ENCODE data around the gene PER3. TPM values are rescaled to one million over a fixed set of nuclear protein-coding genes. Genes with fewer than 3 reads are reported as not detected.

PER3 gene
- total RNA-seq, 3 donors from 2014 or later (not counting 1 experiment from before 2014, with no cell fraction given) = 9.1 to 20.8 (median 19.2) TPM

DNA sequence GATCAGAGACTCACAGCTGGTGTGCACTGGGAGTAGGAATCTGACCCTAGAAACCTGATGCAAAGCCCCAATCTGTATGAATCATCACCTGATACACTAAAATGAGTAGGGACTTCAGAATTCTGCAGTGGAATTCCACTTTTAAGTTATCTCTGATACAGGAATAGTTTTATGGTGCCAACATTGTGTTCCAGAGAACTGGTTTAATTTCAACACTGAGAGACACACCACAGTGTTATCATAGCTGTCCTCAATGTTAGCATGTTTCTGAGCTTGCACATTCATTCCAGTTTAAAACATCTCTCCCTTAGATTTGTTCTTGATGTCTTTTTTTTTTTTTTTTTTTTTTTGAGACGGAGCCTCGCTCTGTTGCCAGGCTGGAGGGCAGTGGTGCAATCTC, 61.7 kb downstream of the PER3 start:
- Mint-ChIP-seq H3K27ac (no peak overlapping the region), H3K4me3 (no peak overlapping the region), H3K9me3 (no peaks in the 10 kb centered on the region), H3K36me3 (no peaks in the 10 kb centered on the region), H3K4me1 (peaks cover 24 to 28% of the 10 kb centered on the region in 2 donors), H3K27me3 (ENCODE audit: low read depth in 2 of 2) (no peaks in the 10 kb centered on the region)
- Histone ChIP-seq H3K27ac (ENCODE audit: low read length) (no peak overlapping the region), H3K9me3 (ENCODE audit: control insufficient read depth, insufficient read depth, low read length) (no peaks in the 10 kb centered on the region), H3K36me3 (ENCODE audit: control insufficient read depth, insufficient read depth, low read length) (peaks cover 3% of the 10 kb centered on the region), H3K4me1 (ENCODE audit: control insufficient read depth, insufficient read depth, low read length) (peaks cover 13% of the 10 kb centered on the region), H3K4me3 (ENCODE audit: low read length) (no peak overlapping the region), H3K27me3 (ENCODE audit: control insufficient read depth, insufficient read depth, low read length) (no peaks in the 10 kb centered on the region)
- ATAC-seq (no peak), DNase-seq (no peak)
- 81% methylated on average over 2 of the region's 2 CpGs for WGBS (ENCODE audit: insufficient coverage)
- intact Hi-C loops (cut with micrococcal nuclease) = no loop called here
- no peak for TF ChIP-seq CTCF (IDR thresholded peaks at IDR 0.05)

DNA sequence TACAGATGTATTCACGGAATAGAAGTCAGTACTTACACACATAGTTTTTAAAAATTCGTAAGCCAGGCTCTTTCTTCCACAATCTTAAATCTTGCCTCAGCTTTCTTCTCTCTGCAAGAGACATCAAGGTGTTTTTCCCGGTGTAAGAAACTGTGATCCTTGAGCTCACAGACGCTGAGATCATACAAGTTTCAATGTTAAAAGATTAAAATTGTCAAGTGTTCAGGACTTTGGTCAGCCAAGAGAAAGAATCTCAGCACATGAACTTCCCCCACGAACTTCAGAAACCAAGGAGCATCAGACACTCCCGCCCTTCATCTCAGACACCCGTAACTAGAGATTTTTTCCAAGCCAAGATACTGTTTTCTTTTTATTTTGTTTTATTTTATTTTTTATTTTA, 62.6 kb downstream of the PER3 start:
- Histone ChIP-seq H3K27me3 (ENCODE audit: control insufficient read depth, insufficient read depth, low read length) (no peaks in the 10 kb centered on the region), H3K27ac (ENCODE audit: low read length) (no peak overlapping the region), H3K36me3 (ENCODE audit: control insufficient read depth, insufficient read depth, low read length) (peaks cover 3% of the 10 kb centered on the region), H3K4me1 (ENCODE audit: control insufficient read depth, insufficient read depth, low read length) (peaks cover 7% of the 10 kb centered on the region), H3K9me3 (ENCODE audit: control insufficient read depth, insufficient read depth, low read length) (no peaks in the 10 kb centered on the region), H3K4me3 (ENCODE audit: low read length) (no peak overlapping the region)
- WGBS (ENCODE audit: insufficient coverage) = 94% methylated on average over 4 of the region's 7 CpGs
- Mint-ChIP-seq H3K27me3 (ENCODE audit: low read depth in 2 of 2) (peaks cover 0 to 3% of the 10 kb centered on the region in 2 donors), H3K36me3 (no peaks in the 10 kb centered on the region), H3K27ac (no peak overlapping the region), H3K9me3 (no peaks in the 10 kb centered on the region), H3K4me1 (peaks cover 19 to 24% of the 10 kb centered on the region in 2 donors), H3K4me3 (no peak overlapping the region)
- TF ChIP-seq CTCF (IDR thresholded peaks at IDR 0.05) = no peak
- intact Hi-C loops (cut with micrococcal nuclease) = no loop called here
- ATAC-seq = no peak
- DNase-seq = no peak

GRCh38 chr1:7847599-7847998, 63.5 kb downstream of the PER3 start:
- Mint-ChIP-seq H3K36me3 (no peaks in the 10 kb centered on the region), H3K4me1 (peaks cover 11 to 14% of the 10 kb centered on the region in 2 donors), H3K27ac (no peak overlapping the region), H3K9me3 (no peaks in the 10 kb centered on the region), H3K4me3 (no peak overlapping the region), H3K27me3 (ENCODE audit: low read depth in 2 of 2) (peaks cover 0 to 3% of the 10 kb centered on the region in 2 donors)
- no peaks in the 10 kb centered on the region for H3K27me3 ChIP-seq (ENCODE audit: control insufficient read depth, insufficient read depth, low read length)
- ATAC-seq (no peak), DNase-seq (no peak)
- intact Hi-C loops (cut with micrococcal nuclease) = no loop called here
- no peak overlapping the region for H3K4me3 ChIP-seq (ENCODE audit: low read length)
- H3K9me3 ChIP-seq (ENCODE audit: control insufficient read depth, insufficient read depth, low read length) = no peaks in the 10 kb centered on the region
- H3K27ac ChIP-seq (ENCODE audit: low read length) = no peak overlapping the region
- 83% methylated on average over 4 of the region's 4 CpGs for WGBS (ENCODE audit: insufficient coverage)
- TF ChIP-seq CTCF (IDR thresholded peaks at IDR 0.05) = no peak
- H3K36me3 ChIP-seq (ENCODE audit: control insufficient read depth, insufficient read depth, low read length) = peaks cover 3% of the 10 kb centered on the region
- H3K4me1 ChIP-seq (ENCODE audit: control insufficient read depth, insufficient read depth, low read length) = no peaks in the 10 kb centered on the region

- DNase-seq = no peak
- WGBS (ENCODE audit: insufficient coverage) = 94% methylated on average over 15 of the region's 15 CpGs
- Mint-ChIP-seq H3K4me3 (no peak overlapping the region), H3K27me3 (ENCODE audit: low read depth in 2 of 2) (peaks cover 0 to 3% of the 10 kb centered on the region in 2 donors), H3K27ac (no peak overlapping the region), H3K36me3 (no peaks in the 10 kb centered on the region), H3K9me3 (no peaks in the 10 kb centered on the region), H3K4me1 (peaks cover 0 to 5% of the 10 kb centered on the region in 2 donors)
- H3K4me3 ChIP-seq (ENCODE audit: low read length) = no peak overlapping the region
- H3K9me3 ChIP-seq (ENCODE audit: control insufficient read depth, insufficient read depth, low read length) = no peaks in the 10 kb centered on the region
- no peak overlapping the region for H3K27ac ChIP-seq (ENCODE audit: low read length)
- H3K27me3 ChIP-seq (ENCODE audit: control insufficient read depth, insufficient read depth, low read length) = no peaks in the 10 kb centered on the region
- ATAC-seq = no peak
- intact Hi-C loops (cut with micrococcal nuclease) = no loop called here
- H3K36me3 ChIP-seq (ENCODE audit: control insufficient read depth, insufficient read depth, low read length) = no peaks in the 10 kb centered on the region
- no peaks in the 10 kb centered on the region for H3K4me1 ChIP-seq (ENCODE audit: control insufficient read depth, insufficient read depth, low read length)
- TF ChIP-seq CTCF (IDR thresholded peaks at IDR 0.05) = no peak
Observed at GRCh38 chr1:7850786-7851185, 66.7 kb downstream of the PER3 start.

Data from natural killer cell (primary cell).